Testis (tissue), 2 donors: ENCODE results near the gene BOC.

Experiments used
- POLR2A ChIP-seq: fragments of 450-650 bp; IDR thresholded peaks from one replicate; pipeline ENCODE4 v1.6.1; 2017; ENCODE audit warnings: antibody characterized with exemption, mild to moderate bottlenecking, moderate library complexity
- TF ChIP-seq, protein P1 (sequence below), 3 experiments: fragments of 450-650 bp in 2 of 3; fragments of 200-600 bp in 1 of 3; sonication (generic) in 1 of 3; IDR thresholded peaks; one replicate each; pipeline ENCODE4 v1.5.1; 2016 to 2019; ENCODE audit warnings: antibody characterized with exemption in 3 of 3, mild to moderate bottlenecking in 2 of 3, moderate library complexity in 1 of 3

DNA sequence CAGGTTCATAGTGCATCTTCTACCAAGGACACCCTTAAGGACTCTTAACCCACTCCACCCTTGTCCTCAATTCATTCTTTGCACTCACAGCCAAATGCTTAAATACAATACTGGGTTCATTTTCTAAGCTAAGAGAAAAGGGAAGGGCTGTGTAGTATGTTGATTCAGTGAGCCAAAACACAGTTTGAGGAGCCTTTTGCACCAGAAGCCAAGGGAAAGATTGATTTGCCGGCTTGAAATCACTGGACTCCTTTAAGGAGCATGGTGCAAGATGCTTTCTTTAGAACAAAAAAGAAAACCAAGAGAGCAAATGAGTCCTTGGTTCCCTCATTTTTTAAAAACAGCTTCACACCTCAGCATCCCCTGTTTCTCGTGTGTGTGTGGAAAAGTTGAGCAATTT is 47.8 kb downstream of the BOC start:
- TF ChIP-seq, protein P1, sequence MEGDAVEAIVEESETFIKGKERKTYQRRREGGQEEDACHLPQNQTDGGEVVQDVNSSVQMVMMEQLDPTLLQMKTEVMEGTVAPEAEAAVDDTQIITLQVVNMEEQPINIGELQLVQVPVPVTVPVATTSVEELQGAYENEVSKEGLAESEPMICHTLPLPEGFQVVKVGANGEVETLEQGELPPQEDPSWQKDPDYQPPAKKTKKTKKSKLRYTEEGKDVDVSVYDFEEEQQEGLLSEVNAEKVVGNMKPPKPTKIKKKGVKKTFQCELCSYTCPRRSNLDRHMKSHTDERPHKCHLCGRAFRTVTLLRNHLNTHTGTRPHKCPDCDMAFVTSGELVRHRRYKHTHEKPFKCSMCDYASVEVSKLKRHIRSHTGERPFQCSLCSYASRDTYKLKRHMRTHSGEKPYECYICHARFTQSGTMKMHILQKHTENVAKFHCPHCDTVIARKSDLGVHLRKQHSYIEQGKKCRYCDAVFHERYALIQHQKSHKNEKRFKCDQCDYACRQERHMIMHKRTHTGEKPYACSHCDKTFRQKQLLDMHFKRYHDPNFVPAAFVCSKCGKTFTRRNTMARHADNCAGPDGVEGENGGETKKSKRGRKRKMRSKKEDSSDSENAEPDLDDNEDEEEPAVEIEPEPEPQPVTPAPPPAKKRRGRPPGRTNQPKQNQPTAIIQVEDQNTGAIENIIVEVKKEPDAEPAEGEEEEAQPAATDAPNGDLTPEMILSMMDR (IDR thresholded peaks at IDR 0.05) = no peak
- TF ChIP-seq POLR2A = no peak
